Right lobe of liver (tissue), 4 donors: Measurements from ENCODE around the gene TMC4.

Experiments used
- POLR2A ChIP-seq: fragments of 450-650 bp; IDR thresholded peaks from one replicate; pipeline ENCODE4 v1.6.1; 2017; ENCODE audit warnings: antibody characterized with exemption, mild to moderate bottlenecking
- TF ChIP-seq, protein P1 (sequence below), 4 donors: fragments of 200-600 bp in 3 of 4; fragments of 450-650 bp in 1 of 4; IDR thresholded peaks; one replicate each; pipeline versions ENCODE4 v1.5.1 to v1.8.0; 2016 to 2022; ENCODE audit warnings: antibody characterized with exemption in 4 of 4, mild to moderate bottlenecking in 2 of 4
- donor health status: DM: no; HTN: no; CAD: no.
- donor health status: DM: no; HTN: no; CAD: no.
- donor health status: DM: no; HTN: yes; CAD: no.

DNA sequence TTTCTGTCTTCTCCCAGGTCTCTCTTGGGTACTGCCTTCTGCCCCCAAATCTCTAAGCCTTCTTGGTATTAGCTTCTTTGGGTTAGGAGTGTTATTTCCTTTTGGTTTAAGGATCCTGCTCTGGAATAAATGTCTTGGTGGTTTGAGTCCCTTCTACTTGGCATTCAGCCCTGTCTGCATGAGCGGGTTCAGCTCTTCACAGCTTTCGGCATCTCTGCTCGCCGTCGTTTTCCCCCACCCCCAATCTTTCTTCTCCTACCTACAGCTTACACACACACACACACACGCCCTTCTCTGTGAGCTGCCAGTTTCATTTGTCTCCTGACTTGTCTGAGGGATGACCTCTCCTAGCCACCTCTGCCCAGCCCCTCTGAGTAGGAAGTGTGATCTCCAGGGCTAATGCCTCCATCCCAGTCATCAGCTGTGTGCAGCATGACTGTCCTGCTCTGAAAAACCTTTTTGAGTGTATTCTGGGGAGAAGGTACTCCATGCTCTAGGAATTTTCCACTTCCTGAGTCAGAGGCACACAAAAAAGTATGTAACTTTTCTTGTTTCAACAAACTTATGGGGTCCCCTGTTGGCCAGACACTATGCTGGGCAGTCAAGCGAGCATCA is 30.7 kb downstream of the TMC4 start:
- TF ChIP-seq, protein P1, sequence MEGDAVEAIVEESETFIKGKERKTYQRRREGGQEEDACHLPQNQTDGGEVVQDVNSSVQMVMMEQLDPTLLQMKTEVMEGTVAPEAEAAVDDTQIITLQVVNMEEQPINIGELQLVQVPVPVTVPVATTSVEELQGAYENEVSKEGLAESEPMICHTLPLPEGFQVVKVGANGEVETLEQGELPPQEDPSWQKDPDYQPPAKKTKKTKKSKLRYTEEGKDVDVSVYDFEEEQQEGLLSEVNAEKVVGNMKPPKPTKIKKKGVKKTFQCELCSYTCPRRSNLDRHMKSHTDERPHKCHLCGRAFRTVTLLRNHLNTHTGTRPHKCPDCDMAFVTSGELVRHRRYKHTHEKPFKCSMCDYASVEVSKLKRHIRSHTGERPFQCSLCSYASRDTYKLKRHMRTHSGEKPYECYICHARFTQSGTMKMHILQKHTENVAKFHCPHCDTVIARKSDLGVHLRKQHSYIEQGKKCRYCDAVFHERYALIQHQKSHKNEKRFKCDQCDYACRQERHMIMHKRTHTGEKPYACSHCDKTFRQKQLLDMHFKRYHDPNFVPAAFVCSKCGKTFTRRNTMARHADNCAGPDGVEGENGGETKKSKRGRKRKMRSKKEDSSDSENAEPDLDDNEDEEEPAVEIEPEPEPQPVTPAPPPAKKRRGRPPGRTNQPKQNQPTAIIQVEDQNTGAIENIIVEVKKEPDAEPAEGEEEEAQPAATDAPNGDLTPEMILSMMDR (IDR thresholded peaks at IDR 0.05), result no peak
- no peak for TF ChIP-seq POLR2A
